ELR (cell line): ENCODE data around the gene PTGFRN.

ENCODE experiments used
- DNase-seq: peaks from one replicate; pipeline ENCODE4 v3.0.0-alpha.2; 2015; ENCODE audit warnings: low read depth

Gene PTGFRN

GRCh38 chr1:117034791-117035290, 125.1 kb downstream of the PTGFRN start:
- DNase-seq: no peak

- no peak for DNase-seq
Measured at GRCh38 chr1:117036018-117036461, 126.3 kb downstream of the PTGFRN start.

GRCh38 chr1:117037802-117038201, 128.1 kb downstream of the PTGFRN start:
- DNase-seq: no peak

- no peak for DNase-seq
Measured at GRCh38 chr1:117038236-117038635, 128.5 kb downstream of the PTGFRN start.
